Right lung (tissue), 10 donors: ENCODE measurements around the gene CCNB3. TPM values are rescaled to one million over a fixed set of nuclear protein-coding genes. Genes with fewer than 3 reads are reported as not detected.
"Not testable (repeated sequence)": the region's sequence is repeated elsewhere in the genome, so short reads cannot be mapped to it uniquely, and the experiment has no call there.

Source experiments
- DNase-seq, 2 donors: peaks; one replicate each; pipeline ENCODE4 v3.0.0-alpha.2; 2013
- long read RNA-seq, 8 donors: transcript quantifications; one replicate each; lab custom pipeline, GENCODE V29; 2026
- polyA plus RNA-seq, 5 donors: library from polyadenylated mRNA; unstranded; fragments of 120-200 nt; gene quantifications; one replicate each; pipeline versions ENCODE4 v1.2.1 to v1.2.3, GENCODE V29; 2013; ENCODE audit warnings: inconsistent platforms in 1 of 5, low replicate concordance in 1 of 5; ENCODE audit not compliant: insufficient read length in 5 of 5, insufficient read depth in 1 of 5

CCNB3 gene
- 1 to 10 TPM in 1 of 5 donors, under 1 TPM in 4; 0.58 to 1.0 (median 0.65) TPM for polyA plus RNA-seq
- long read RNA-seq, donor 1: 0 reads
- long read RNA-seq, donor 2: 0 reads
- long read RNA-seq, donor 3: 0 reads
- long read RNA-seq, donor 4: 0 reads
- long read RNA-seq, donor 5: 0 reads
- long read RNA-seq, donor 6: 0 reads
- long read RNA-seq, donor 7: 0 reads
- long read RNA-seq, donor 8: 0 reads

GRCh38 chrX:50204364-50204899, at the start of gene CCNB3:
CCNB3 (plus strand) TSS chrX:50204765; CDS start chrX:50285164, 80,399 bp downstream.
- DNase-seq: peak; percentile 52 to 53

DNA sequence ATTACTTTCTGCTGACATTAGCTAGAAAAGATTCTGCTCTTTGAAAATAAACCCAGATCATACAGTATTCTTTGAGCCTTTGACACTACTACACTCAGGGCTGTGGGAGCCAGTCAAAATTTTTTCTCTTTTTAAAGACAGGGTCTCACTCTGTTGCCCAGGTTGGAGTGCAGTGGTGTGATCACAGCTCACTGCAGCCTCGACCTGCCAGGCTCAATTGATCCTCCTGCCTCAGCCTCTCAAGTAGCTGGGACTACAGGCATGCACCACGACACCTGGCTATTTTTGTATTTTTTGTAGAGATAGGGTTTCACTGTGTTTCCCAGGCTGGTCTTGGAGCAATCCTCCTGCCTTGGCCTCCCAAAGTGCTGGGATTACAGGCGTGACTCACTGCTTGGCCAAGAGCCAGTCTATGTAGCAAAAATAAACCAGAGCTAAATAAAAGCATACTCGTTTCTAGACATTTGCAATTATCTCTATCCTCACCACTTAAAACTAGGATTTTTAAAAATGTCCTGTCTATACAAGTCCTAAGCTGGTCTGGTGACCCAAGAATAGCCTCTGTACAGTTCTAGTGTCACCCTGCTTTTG, 46.9 kb upstream of the CCNB3 start:
- no peak for DNase-seq

DNA sequence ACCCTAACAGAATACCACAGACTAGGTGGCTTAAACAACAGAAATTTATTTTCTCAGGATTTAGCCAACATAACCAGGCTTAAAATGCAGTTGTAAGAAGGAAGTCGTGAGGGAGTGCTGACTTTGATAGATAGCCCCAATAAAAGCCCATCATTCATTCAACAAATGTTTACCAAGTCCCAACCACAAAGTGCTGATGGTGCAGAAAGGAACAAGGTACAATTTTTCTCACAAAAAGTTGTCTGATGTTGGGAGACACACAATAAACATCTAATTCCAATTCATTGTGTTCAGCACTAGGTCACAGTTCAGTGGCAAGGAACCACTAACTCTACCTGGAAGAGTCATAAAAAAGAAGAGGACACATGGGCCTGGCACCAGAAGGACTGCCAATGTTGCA, 46.0 kb upstream of the CCNB3 start:
- DNase-seq: no peak

DNA sequence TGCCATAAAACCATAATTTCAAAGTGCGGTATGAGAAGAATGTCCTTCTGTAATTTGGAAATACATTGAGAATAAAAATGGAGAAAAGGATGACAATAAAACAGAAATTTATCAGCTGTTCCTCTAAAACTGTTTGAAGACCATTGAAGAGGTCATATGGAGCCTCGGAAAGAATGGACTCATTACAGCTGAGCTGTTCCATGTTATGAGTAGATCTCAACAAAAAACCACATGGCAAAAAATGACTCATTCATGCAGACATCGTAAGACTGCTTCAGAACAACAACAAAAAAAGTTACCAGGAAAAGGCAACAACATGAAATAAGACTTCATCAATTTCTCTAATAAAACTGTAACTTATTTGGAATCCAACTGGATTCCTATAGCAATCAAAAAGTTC, 43.4 kb upstream of the CCNB3 start:
- DNase-seq: no peak

GRCh38 chrX:50165727-50166126, 38.8 kb upstream of the CCNB3 start:
- no peak for DNase-seq

DNA sequence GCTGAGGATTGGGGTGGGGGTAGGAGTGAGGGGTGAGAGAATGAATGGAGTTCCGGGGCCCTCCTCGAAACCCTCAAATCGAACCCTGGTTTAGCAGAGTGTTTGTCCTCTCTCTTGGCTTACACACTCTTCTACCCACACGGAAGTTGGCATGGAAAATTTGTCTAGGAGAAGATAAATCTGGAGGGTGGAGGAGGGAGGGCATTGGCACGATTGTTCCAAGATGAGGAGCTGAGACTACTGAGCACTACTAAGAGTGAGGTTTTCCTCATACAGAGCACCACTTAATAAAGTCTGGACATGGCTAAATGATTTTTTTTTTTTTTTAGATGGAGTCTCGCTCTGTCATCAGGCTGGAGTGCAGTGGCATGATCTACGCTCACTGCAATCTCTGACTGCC, 37.2 kb upstream of the CCNB3 start:
- no peak for DNase-seq

GRCh38 chrX:50168241-50168687, 36.3 kb upstream of the CCNB3 start:
- DNase-seq: no peak

DNA sequence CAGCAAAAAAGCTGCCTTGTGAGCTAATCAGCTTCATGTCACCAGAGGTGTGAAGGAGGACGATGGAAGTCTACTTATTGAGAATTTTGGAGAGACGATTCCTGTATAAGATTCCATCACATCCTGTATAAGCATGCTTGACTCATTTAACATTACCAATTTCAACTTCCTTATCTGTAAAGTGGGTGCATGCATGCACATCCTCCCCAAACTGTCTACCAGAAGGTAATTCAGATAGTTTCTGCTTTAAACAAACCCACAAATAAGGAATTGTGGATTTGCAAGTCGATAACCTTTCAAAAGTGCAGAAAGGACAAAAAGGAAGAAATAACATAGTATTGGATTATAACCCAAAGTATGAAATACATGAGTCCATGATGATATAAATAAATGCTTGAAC, 34.8 kb upstream of the CCNB3 start:
- no peak for DNase-seq

DNA sequence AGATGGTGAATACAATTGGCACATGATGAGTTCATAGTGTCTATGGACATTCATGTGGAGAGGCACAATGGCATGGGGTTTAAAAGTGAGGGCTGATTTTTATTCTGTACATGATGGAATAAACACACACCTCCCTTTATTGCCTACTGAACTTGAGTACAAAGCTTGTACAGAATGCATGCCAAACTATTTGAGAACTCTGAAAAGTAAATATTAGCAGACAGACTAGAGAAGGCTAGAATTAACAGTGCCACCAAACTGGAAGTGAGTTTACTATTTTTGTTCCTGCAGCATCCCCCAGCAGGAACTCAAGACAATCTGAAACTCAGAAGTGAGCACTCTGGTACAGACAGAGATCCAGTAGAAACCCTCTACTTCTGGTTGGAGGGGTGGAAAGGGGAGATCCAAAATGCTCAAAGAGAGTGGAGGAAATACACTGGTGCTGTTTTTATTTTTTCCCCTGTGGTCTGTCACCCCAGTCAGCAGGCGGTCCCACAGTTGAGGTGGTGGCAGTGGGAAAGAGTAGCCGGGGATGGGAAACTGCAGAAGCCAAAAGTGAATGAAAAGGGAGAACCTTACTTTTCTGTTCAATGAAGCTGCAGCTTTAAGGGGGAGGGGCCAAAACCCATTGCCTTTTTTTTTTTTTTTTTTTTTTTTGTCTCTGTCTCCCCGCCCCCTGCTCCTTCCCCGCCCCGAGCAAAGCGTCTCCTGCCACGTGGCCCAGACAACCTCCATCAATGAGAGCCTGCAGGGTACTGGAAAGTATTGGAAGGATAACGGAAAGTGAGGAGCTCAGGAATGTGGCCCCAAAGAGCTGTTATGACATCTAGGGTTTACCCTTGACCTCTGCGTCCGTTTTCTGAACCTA, 24.3 kb upstream of the CCNB3 start:
- DNase-seq: no peak

- DNase-seq: no peak
Measured at GRCh38 chrX:50183891-50184290, 20.7 kb upstream of the CCNB3 start.

GRCh38 chrX:50188859-50189600, 15.5 kb upstream of the CCNB3 start:
- no peak for DNase-seq

GRCh38 chrX:50198348-50198747, 6.2 kb upstream of the CCNB3 start:
- DNase-seq: no peak

DNA sequence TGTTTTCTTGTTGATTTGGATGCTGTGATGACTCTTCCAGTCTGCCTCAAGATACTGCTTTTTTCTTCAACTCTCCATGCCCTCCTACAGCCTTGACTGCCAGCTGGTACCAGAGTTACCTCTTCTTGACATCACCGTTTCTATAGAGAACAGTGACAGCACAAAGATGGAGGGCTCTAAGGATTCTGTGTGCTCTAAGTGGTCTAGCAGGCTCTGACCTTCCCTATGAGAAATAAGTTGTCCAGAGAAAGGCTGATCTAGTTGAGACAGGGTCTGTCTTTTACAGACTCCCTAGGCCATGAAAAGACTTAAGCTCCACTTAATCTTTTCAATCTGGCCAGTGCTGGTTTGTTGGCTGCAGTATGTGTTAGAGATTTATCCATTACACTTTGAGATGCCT, 3.7 kb upstream of the CCNB3 start, which contains the start of gene AKAP4:
TSS of gene AKAP4 (minus strand) at position 101 of the 400 bp plus-strand sequence. CDS start 118 bp downstream, outside the sequence.
- DNase-seq: no peak

GRCh38 chrX:50202539-50202938, 2.0 kb upstream of the CCNB3 start:
- DNase-seq: no peak

DNA sequence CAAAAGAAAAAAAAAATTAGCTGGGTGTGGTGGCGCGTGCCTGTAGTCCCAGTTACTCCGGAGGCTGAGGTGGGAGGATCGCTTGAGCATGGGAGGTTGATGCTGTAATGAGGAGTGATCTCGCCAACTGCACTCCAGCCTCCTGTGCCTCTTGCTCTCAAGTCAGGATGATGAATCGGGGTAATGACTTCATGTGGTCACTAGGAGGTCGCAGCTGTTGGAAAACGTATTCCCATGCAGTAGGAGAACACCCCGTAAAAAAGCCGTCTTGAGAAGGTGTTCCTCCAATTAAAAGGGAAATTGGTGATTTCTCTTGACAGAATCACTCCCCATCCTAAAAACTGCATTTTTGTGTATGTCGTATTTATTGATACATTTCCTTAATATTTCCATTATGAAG, 2.2 kb downstream of the CCNB3 start:
- no peak for DNase-seq

GRCh38 chrX:50211510-50211909, 6.9 kb downstream of the CCNB3 start:
- DNase-seq: no peak

DNA sequence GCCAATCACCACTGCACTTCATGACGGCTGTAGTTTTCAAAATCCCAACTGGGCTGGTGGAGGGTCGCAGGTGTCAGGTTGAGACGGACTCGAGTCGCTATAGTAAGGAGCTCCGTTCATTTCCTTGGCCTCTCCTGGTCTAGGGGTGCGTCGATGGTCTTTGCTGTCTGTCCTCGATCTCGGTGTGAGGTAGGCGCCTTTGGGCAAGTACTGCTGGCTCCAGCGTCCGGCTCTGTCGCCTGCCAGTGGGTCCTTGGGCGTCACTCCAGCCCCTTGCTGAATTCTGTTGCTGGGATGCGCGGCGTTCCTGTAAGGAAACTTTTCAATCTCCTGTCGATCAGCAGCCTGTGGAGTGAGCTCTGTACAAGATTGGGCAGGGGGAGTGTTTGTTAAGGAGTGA, 76.7 kb downstream of the CCNB3 start:
- no peak for DNase-seq

GRCh38 chrX:50327235-50327634, 122.7 kb downstream of the CCNB3 start:
- no peak for DNase-seq

- not testable (repeated sequence) for DNase-seq
Measured at GRCh38 chrX:50332668-50333067, 128.1 kb downstream of the CCNB3 start.

GRCh38 chrX:50333308-50333707, 128.7 kb downstream of the CCNB3 start:
- DNase-seq: no peak

DNA sequence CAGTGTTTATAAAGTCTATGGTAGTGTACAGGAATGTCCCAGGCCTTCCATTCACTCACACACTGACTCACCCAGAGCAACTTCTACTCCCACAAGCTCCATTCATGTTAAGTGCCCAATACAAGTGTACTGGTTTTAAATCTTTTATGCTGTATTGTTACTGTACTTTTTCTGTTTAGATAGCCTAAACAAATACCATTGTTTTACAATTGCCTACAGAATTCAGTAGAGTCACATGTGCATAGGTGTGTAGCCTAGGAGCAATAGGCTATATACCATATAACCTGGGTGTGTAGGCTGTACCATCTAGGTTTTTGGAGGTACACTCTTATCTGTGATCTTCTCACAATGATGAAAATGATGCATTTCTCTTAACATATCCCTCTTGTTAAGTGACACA, 139.4 kb downstream of the CCNB3 start:
- no peak for DNase-seq

DNA sequence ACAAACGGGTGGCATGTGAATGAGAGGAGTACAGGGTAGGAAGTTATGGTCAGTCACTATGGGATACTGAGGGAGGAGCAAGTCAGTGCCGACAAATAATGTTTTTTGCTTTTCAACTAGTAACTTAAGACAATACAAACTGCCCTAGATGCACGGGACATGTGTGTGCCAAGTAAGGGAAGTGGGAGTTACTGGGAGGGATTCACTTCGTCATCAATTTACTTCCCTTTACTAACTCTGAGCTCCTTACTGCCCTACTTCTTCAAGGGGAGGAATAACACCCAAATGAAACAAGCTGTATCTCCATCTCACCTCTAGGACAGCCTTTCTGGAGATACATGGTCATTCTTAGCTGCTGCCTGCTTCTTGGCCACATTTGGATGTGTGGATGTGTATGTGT, 168.4 kb downstream of the CCNB3 start:
- DNase-seq: no peak
